Liver (tissue), 9 donors: ENCODE results near the gene NMB. TPM values are rescaled to one million over a fixed set of nuclear protein-coding genes. Genes with fewer than 3 reads are reported as not detected.

Experiments used
- DNase-seq: peaks from one replicate; pipeline ENCODE4 v3.0.0-alpha.2; 2017; ENCODE audit warnings: low spot score
- H3K27ac ChIP-seq, 2 donors: one replicate each; pipeline ENCODE4 v1.7.0; 2013; ENCODE audit warnings: inconsistent platforms in 2 of 2, low read length in 2 of 2, control low read depth in 1 of 2, low read depth in 1 of 2, mild to moderate bottlenecking in 1 of 2
- H3K27me3 ChIP-seq, 4 donors: one replicate each; pipeline versions ENCODE4 v1.6.1 to v1.7.0; 2013; ENCODE audit warnings: low read length in 3 of 4, inconsistent platforms in 1 of 4, mild to moderate bottlenecking in 1 of 4, moderate library complexity in 1 of 4; ENCODE audit not compliant: control insufficient read depth in 4 of 4, insufficient read depth in 4 of 4
- H3K36me3 ChIP-seq, 4 donors: one replicate each; pipeline versions ENCODE4 v1.6.1 to v1.7.0; 2013; ENCODE audit warnings: low read length in 3 of 4, mild to moderate bottlenecking in 3 of 4, low read depth in 1 of 4, moderate library complexity in 1 of 4; ENCODE audit not compliant: control insufficient read depth in 4 of 4, insufficient read depth in 3 of 4
- H3K4me1 ChIP-seq, 4 donors: one replicate each; pipeline versions ENCODE4 v1.6.1 to v1.7.0; 2013; ENCODE audit warnings: low read length in 3 of 4, mild to moderate bottlenecking in 3 of 4, moderate library complexity in 1 of 4; ENCODE audit not compliant: control insufficient read depth in 4 of 4, insufficient read depth in 4 of 4
- H3K4me3 ChIP-seq, 3 donors: one replicate each; pipeline versions ENCODE4 v1.6.1 to v1.7.0; 2013; ENCODE audit warnings: low read length in 3 of 3, control low read depth in 1 of 3, low read depth in 1 of 3, mild to moderate bottlenecking in 1 of 3
- H3K9ac ChIP-seq, 2 donors: one replicate each; pipeline ENCODE4 v1.7.0; 2013; ENCODE audit warnings: low read length in 2 of 2, mild to moderate bottlenecking in 2 of 2, moderate library complexity in 2 of 2, control low read depth in 1 of 2, low read depth in 1 of 2
- H3K9me3 ChIP-seq, 4 donors: one replicate each; pipeline versions ENCODE4 v1.6.1 to v1.7.0; 2013; ENCODE audit warnings: low read length in 3 of 4; ENCODE audit not compliant: control insufficient read depth in 4 of 4
- EGR1 ChIP-seq, 2 donors: IDR thresholded peaks; 2 replicates each; pipeline ENCODE4 v1.6.1; 2016 to 2018; ENCODE audit warnings: antibody characterized with exemption in 2 of 2, low read depth in 2 of 2
- REST ChIP-seq: IDR thresholded peaks from 2 replicates; pipeline ENCODE4 v1.6.1; 2016; ENCODE audit warnings: antibody characterized with exemption, mild to moderate bottlenecking
- WGBS: extraction: QIAGEN DNeasy Blood & Tissue Kit; methylation state at CpG from one replicate; pipeline ENCODE4 v1.1.7; 2013; 5-methylcytosine and 5-hydroxymethylcytosine counted together
- polyA plus RNA-seq, 2 donors: library from polyadenylated mRNA; stranded (reverse) in 1 of 2; unstranded in 1 of 2; fragments of 200-250 nt in 1 of 2; fragments of >200 nt in 1 of 2; fragmentation: Nextera tagmentation in 1 of 2; extraction: Ambion mirVana in 1 of 2; gene quantifications; one replicate each; pipeline versions ENCODE4 v1.2.1 to v1.2.3, GENCODE V29; 2013 to 2015
- total RNA-seq, 2 donors: library from RNA; depleted of rRNA; stranded (reverse); fragments of >200 nt; gene quantifications; one replicate each; pipeline ENCODE4 v1.2.3, GENCODE V29; 2014
- TF ChIP-seq, protein P1 (sequence below): fragments of 150-350 bp; IDR thresholded peaks from 2 replicates; pipeline ENCODE4 v1.5.1; 2017; ENCODE audit warnings: improper control_type of control experiment, low read depth, low read length; ENCODE audit not compliant: missing input control
- TF ChIP-seq, protein P2 (sequence below): IDR thresholded peaks from 2 replicates; pipeline ENCODE4 v1.6.1; 2016; ENCODE audit warnings: antibody characterized with exemption
- TF ChIP-seq, protein P3 (sequence below): IDR thresholded peaks from 2 replicates; pipeline ENCODE4 v1.6.1; 2016; ENCODE audit warnings: antibody characterized with exemption
- donor health status: healthy.
- donor health status: healthy.
- donor health status: healthy.
- donor health status: healthy.
- donor health status: healthy.

Gene NMB
- total and polyA plus RNA-seq, 4 donors = 0.59 to 1.8 (median 1.1) TPM

- no peak for TF ChIP-seq REST
These were observed 8.4 kb upstream of the NMB start (continued) for GRCh38 chr15:84666373-84666772.

DNA sequence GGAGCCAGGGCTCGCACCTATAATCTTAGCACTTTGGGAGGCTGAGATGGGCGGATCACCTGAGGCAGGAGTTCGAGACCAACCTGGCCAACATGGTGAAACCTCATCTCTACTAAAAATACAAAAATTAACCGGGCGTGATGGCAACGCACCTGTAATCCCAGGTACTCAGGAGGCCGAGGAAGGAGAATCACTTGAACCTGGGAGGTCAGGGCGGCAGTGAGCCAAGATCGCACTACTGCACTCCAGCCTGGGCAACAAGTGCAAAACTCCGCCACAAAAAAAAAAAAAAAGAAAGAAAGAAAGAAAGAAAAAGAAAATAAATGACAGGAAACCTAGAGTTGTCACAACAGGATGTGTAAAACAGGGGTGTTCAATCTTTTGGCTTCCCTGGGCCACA lies 3.0 kb upstream of the NMB start:
- DNase-seq = no peak
- no peak overlapping the region for H3K4me3 ChIP-seq
- TF ChIP-seq, protein P1, sequence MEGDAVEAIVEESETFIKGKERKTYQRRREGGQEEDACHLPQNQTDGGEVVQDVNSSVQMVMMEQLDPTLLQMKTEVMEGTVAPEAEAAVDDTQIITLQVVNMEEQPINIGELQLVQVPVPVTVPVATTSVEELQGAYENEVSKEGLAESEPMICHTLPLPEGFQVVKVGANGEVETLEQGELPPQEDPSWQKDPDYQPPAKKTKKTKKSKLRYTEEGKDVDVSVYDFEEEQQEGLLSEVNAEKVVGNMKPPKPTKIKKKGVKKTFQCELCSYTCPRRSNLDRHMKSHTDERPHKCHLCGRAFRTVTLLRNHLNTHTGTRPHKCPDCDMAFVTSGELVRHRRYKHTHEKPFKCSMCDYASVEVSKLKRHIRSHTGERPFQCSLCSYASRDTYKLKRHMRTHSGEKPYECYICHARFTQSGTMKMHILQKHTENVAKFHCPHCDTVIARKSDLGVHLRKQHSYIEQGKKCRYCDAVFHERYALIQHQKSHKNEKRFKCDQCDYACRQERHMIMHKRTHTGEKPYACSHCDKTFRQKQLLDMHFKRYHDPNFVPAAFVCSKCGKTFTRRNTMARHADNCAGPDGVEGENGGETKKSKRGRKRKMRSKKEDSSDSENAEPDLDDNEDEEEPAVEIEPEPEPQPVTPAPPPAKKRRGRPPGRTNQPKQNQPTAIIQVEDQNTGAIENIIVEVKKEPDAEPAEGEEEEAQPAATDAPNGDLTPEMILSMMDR = no peak
- TF ChIP-seq EGR1 (IDR thresholded peaks at IDR 0.05; ENCODE audit: low read depth in 2 of 2) = no peak
- TF ChIP-seq, protein P2, sequence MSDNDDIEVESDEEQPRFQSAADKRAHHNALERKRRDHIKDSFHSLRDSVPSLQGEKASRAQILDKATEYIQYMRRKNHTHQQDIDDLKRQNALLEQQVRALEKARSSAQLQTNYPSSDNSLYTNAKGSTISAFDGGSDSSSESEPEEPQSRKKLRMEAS = no peak
- peaks cover 0 to 8% (median 5%) of the 10 kb centered on the region in 4 donors for H3K4me1 ChIP-seq
- peaks cover under 1 to 12% (median 6%) of the 10 kb centered on the region in 4 donors for H3K36me3 ChIP-seq
- H3K27me3 ChIP-seq = no peaks in the 10 kb centered on the region
- 98% methylated on average over 10 of the region's 10 CpGs for WGBS
- no peak overlapping the region for H3K27ac ChIP-seq
- no peaks in the 10 kb centered on the region for H3K9me3 ChIP-seq
- no peak overlapping the region for H3K9ac ChIP-seq

DNA sequence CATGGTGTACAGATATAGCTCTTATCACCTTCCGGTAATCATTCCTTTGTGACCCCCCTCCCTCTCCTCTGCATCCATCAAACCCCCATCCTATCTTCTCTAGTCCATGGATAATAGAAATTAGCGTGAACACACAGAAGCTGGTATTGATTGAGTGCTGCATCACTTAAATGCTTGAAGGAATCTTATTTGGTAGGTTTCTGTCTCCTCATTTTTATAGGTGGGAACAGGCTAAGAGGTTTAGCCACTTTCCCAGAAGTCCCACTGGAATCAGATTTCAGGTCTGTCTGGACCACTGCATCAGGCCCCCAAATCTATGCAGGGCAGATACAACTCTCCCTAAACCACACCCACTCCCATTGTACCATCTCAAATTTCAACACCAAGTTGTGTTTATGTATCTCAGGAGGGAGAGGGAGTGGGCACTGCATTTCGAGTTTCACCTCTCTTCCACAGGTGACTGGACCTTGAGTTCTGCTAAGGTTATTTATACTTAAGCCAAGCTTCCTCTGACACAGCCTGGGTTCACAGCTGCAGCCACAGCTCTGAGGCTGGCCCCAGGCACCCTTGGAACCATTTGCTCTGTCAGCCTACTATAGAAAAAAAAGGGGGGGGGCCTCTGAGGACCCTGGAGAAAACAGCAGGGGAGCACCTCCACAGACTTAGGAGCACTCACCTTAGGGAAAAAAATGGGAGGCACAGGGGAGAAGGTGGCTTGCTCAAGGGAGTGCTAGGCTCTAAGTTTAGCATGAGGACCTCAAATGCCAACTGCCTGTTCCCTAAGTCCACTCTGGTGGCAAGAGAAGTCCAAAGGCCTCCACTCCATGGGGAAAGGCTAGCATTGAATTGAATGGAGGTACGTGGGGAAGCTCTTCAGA lies 2.1 kb upstream of the NMB start:
- peaks cover 0 to 5% (median 0%) of the 10 kb centered on the region in 4 donors for H3K36me3 ChIP-seq
- WGBS = 91% methylated on average over 4 of the region's 4 CpGs

More for the DNA sequence above, 2.1 kb upstream of the NMB start:
- Histone ChIP-seq H3K27me3 (no peaks in the 10 kb centered on the region), H3K27ac (no peak overlapping the region), H3K9me3 (no peaks in the 10 kb centered on the region), H3K4me3 (no peak overlapping the region), H3K4me1 (peaks cover 0 to 11% (median 7%) of the 10 kb centered on the region in 4 donors), H3K9ac (no peak overlapping the region)
- no peak for DNase-seq
- TF ChIP-seq, protein P2 = no peak
- TF ChIP-seq, protein P3, sequence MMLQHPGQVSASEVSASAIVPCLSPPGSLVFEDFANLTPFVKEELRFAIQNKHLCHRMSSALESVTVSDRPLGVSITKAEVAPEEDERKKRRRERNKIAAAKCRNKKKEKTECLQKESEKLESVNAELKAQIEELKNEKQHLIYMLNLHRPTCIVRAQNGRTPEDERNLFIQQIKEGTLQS = no peak
